Endothelial cell of umbilical vein (primary cell): Measurements from ENCODE around the gene HNMT.

Experiments
- CTCF ChIP-seq, 2 donors: IDR thresholded peaks; 1 replicate in 1 of 2; 2 replicates in 1 of 2; pipeline ENCODE4 v1.5.1; 2011; ENCODE audit warnings: low read length in 2 of 2, mild to moderate bottlenecking in 2 of 2, moderate library complexity in 2 of 2, control low read depth in 1 of 2, inconsistent platforms in 1 of 2, low read depth in 1 of 2; ENCODE audit not compliant: insufficient read depth in 1 of 2; ENCODE audit errors: extremely low read depth in 1 of 2
- FOS ChIP-seq: IDR thresholded peaks from 2 replicates; pipeline ENCODE4 v1.6.1; 2011; ENCODE audit warnings: mild to moderate bottlenecking, low read length, moderate library complexity, borderline replicate concordance; ENCODE audit not compliant: insufficient read depth
- MAX ChIP-seq: IDR thresholded peaks from 2 replicates; pipeline ENCODE4 v1.6.1; 2011; ENCODE audit not compliant: insufficient read depth, insufficient read length
- POLR2A ChIP-seq: IDR thresholded peaks from 2 replicates; pipeline ENCODE4 v1.6.1; 2012; ENCODE audit warnings: low read depth, mild to moderate bottlenecking, control low read depth, low read length
- POLR2AphosphoS5 ChIP-seq: IDR thresholded peaks from 2 replicates; pipeline ENCODE4 v1.6.1; 2012; ENCODE audit warnings: low read depth, mild to moderate bottlenecking, control low read depth, low read length, moderate library complexity; ENCODE audit not compliant: insufficient read depth

GRCh38 chr2:137924019-137924418 lies 40.3 kb upstream of the HNMT start:
- TF ChIP-seq CTCF (IDR thresholded peaks at IDR 0.05; ENCODE audit: extremely low read depth in 1 of 2, insufficient read depth in 1 of 2, low read depth in 1 of 2, low read length in 2 of 2) (no peak), POLR2A (no peak), MAX (no peak), POLR2AphosphoS5 (no peak), FOS (no peak)
